GM18517 (cell line): ENCODE measurements around the gene ANKRD13C.

Experiments used
- ATAC-seq: cut with Tn5 transposase; IDR thresholded peaks from one replicate; pipeline ENCODE4 v1.9.1; 2021; ENCODE audit warnings: mild to moderate bottlenecking, moderate library complexity; ENCODE audit not compliant: unreplicated experiment

Gene ANKRD13C

DNA sequence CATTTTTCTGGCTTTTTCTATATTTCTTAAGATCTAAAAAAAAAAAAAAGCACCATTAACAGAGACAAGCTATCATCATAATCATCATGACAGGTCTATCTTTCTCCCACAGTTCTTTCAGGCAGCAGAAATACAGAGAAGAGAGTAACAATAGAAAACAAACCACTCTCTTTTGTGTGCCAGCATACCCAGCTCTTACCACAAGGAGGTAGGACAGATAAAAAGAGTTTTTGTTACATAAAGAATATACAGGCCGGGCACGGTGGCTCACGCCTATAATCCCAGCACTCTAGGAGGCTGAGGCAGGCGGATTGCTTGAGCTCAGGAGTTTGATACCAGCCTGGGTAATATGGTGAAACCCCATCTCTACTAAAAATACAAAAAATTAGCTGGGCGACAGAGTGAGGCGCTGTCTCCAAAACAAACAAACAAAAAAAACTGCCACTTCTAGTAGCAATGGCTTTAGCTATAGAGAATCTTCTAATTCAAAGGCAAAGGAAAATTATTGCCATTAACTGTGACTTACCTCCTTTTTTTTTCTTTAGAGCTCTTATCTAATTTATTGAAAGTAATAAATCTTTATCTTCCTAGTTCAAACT is 39.7 kb downstream of the ANKRD13C start:
- ATAC-seq: no peak

DNA sequence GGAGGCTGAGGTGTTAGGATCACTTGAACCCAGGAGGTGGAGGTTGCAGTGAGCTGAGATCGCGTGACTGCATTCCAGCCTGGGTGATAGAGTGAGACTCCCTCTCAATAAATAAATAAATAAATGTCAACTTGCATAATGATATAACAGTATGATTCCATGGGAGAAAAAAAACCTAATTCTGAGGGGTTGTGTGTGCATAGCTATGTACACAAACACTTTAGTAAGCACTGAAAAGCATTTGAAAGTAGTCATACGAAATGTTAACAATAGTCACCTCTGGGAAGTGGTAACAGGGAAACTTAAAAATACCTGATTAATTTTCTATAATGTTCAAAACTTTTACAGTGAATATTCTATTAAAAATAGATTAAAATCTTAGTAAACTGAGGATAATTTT is 43.2 kb downstream of the ANKRD13C start:
- ATAC-seq: no peak

DNA sequence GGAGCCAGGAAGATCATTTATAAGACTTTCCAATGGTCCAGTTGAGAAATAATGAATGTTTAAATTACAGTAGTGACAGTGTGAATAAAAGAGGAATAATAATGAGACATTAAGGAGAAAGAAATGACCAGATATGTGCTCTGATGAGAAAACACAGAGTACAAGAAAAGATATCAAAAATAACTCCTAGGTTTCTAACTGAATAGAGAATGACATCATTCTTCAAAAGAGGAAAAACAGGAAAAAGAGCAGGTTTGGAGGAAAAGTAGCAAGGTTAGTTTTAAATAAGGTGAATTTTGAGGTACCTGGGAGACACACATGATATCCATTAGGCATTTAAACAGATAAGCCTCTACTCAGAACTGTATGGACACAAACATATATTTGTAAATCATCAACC is 55.0 kb downstream of the ANKRD13C start:
- no peak for ATAC-seq

DNA sequence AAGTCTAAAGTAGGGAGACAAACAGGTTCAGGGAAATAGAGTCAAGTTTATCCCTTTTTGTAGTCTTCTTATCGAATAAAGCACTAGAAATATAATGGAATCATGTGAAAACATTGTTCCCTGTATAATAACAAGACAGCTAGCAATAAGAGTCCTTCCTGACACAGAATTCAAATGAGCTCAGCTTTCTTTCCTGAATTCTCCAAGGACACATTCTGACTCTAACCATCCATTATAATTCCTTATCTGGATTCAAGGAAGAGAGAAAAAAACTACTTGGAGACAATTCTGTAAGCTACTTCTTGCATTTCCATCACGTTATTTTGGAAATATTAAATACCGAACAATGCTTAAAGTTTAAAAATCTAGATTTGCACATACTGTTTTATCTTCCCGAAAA is 58.8 kb downstream of the ANKRD13C start:
- no peak for ATAC-seq

DNA sequence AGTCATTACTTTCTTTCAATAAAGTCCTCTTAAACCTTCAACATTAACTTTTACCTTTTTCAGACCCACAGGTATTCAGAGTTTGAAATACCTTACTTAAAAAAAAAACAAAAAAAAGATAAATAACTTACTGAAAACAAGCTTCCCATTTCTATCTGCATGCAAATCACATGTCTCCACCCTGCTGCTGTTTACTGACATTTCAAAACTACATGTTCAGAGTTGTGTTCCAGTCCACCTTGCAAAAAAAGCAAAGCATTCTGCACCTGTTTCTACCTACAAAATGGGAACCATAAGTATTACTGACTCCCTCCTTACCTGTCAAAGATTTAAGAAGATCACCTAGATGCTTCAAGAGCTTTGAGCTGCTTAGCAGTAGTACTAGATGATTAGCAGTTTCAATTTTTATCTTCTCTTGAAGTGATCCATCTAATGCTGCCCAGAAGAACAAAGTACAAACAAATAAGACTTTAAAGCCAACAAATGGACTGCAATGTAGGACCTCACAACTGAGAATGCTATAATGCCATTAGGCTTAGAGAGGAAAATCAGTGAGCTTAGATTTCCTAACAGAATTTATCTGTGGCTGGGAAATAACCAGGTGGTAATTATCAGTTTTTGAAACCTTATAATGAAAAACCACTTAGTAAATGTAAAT is 61.2 kb downstream of the ANKRD13C start:
- no peak for ATAC-seq

DNA sequence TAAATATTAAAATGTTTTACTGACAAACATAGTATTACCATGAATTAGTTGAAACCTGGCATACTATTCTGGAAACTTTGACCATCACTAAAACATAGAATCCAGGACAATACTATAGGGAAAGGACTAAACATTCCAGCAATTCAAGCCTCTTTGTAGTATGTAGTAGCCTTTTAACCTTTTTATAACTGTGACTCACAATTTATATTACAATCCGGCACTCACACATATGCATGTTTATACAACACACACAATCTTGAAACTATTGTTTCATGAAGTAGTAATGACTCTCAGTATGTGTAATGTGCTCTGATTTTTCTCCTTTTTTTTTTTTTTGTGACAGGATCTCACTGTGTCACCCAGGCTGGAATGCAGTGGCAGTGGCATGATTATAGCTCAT is 64.3 kb downstream of the ANKRD13C start:
- ATAC-seq: no peak

DNA sequence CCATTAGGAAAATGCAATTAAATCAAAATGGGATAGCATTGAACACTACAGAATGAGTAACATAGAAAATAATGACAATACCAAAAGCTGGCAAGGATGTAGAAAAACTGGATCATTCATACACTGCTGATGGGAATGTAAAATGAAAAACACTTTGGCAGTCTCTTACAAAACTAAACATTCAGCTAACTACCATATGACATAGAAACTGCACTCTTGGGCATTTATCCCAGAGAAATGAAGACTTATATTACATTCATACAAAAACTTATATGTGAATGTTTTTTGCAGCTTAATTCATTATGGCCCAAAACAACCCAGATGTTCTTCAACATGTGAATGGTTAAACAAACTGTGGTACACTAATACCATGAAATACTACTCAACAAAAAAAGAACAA is 66.4 kb downstream of the ANKRD13C start:
- ATAC-seq: no peak

DNA sequence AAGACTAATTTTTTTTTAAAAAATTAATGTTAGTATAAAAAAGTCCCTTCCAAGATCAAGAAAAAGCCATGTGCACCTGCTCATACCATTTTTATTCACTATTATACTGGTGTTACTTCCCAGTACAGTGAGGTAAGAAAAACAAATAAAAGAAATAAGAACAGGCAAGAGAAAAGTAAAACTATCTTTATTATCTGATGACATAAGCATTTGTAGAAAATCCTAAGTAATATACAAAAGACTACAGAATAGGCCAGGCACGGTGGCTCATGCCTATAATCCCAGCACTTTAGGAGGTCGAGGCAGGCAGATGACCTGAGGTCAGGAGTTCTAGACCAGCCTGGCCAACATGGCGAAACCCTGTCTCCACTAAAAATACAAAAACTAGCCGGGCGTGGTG is 68.1 kb downstream of the ANKRD13C start:
- no peak for ATAC-seq

DNA sequence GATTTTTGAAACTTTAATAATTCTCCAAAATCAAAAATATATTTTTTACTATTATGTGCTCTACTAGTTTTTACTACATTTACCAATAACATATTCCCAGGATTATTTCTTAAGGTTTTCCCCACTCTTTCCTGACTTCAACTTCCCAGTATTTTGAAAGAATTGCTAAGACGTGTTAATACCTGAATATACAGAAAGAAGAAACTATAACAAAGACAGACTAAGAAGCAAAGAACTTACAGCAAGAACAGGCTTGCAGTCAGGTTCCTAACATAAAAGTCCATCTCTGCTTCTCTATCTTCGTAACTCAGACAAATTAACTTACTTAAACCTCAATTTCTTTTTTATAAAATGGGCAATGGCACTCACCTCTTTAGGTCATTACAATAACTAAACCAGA is 70.2 kb downstream of the ANKRD13C start:
- no peak for ATAC-seq

DNA sequence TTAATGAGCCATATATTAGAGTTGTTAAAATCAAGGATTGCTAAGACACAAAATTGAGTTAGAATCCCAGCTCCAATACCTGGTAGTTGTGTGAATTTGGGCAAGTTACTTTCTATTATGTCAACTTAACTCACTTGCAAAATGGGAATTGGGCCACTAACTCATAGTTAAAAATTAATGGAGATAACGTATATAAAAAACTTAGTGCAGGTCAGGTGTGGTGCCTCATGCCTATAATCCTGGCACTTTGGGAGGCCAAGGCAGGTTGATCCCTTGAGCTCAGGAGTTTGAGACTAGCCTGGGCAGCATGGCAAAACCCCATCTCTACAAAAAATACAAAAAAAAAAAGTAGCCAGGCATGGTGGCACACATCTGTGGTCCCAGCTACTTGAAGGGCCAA is 75.8 kb downstream of the ANKRD13C start:
- no peak for ATAC-seq

DNA sequence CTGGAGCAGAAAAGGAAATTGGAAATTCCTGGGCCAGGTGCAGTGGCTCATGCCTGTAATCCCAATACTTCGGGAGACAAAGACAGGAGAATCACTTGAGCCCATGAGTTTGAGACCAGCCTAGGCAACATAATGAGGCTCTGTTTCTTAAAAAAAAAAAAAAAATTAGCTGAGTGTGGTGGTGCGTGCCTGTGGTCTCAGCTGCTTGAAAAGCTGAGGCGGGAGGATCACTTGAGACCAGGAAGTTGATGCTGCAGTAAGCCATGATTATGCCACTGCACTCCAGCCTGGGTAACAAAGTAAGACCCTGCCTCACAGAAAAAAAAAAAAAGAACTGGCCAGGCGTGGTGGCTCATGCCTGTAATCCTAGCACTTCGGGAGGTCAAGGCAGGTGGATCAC is 76.6 kb downstream of the ANKRD13C start:
- ATAC-seq: no peak

DNA sequence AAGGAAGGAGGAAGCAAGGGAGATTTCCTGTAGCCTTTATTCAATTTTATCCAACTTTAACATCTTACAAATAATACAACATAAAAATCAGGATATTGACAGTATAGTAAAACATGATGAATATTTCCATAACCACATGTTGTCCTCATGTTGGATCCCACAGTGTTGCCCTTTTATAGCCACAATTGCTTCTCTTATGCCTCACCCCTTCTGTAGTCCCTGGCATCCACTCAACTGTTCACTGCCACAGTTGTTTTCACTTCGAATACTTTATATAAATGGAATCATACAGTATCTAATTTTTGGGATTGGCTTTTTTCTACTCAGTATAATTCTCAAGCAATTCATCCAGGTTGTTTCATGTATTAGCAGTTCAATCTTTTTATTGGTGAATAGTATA is 88.6 kb downstream of the ANKRD13C start:
- no peak for ATAC-seq

DNA sequence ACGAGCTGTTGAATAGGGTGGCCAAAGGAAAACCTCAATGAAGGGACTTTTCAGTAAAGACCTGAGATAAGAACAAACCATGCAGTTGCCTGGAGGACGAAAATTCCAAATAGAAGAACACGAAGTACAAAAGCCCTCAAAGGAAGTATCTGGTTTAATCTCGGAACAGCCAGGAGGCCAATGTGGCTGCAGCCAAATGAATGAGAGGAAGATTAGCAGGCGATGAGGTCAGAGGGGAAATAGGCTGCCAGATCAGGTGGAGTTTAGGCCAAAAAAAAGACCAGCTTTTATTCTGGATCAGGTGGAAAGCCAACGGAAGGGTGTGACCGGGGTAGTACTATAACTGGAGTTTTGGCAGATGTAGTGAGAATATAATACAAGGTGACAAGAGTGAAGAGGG is 89.7 kb downstream of the ANKRD13C start:
- no peak for ATAC-seq

DNA sequence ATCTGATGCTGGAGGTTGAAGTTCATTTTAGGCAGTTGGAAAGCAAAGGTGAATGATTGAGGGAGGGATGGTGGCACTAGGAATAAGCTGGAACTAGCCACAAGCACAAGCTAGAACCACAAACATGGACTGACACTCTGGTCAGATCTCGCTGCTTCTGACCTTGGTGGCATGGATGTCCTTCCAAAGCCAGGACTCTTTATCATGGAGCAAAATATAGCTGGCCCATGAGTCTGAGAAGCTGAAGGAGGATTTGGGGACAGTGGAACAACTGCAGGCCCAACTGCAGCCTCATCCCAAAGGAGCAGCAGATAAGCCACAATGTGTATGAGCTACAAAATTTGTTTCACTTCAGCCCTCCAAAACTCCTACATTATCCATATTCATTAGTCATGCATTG is 97.9 kb downstream of the ANKRD13C start:
- no peak for ATAC-seq

DNA sequence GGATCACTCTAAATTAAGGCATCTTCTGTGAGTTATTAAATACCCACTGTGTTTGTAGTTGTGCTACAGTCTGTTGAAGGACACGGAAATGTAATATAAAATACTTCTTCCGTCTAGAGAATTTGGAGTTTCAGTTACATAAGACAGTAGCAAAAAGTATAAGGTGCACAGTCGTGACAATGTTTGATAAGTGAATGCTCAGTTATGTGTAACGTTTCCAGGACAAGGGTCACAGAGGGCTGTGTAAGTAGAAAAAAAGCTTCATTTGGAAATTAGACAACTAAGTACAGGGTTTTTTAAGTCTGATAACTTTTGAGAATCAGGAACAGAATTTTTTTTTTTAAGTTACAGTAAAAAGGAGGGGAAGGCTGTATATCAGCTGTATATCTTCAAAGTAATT is 105.8 kb downstream of the ANKRD13C start:
- ATAC-seq: no peak

DNA sequence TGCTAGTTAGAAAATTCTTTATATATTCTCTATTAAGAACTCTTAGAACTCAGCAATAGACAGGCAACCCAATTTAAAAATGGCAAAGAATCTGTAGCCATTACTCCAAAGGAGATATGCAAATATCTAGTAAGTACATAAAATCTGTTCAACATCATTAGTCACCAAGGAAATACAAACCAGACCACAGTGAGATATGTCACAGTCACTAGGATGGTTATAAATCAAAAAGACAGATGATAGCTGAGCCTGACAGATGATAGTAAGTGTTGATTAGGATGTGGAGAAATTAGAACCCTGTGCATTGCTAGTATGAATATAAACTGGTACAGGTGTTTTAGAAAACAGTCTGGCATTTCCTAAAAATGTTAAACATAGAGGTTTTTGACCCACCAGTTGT is 106.8 kb downstream of the ANKRD13C start:
- ATAC-seq: no peak

DNA sequence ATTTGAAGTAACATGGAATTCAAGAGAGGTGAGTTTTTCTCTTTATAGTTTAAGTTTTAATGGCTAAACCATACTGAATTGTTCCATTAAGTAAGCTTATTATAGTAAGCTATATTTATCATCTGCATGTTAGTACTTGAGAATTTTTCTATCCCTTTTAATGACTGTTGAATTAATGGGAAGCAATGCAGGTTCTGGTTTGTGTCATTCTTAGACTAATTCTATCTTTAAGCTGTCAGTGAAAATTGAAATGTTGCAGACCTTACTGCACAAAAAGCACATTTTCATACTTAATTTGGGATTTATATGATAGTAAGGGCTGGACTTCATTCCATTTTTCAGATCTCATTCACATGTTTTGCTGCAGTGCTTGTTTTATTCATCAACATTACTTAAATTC is 107.4 kb downstream of the ANKRD13C start:
- no peak for ATAC-seq

DNA sequence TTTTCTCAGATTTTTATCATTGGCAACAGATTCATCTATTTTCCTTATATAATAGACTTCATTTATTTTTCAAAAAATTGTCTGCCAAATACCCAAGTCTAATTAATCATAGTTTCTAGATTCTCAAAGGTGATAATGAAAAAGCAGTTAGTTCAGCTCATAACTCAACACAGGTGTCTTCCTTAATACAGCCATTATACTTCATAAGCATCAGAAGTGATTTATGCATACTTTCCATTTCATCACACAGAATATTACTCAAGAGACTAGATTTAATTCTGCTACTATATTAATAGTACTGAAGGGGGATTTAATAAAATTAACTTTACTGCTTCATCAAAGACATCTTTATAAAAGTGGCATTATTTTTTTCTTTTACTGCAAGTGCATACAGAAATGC is 114.6 kb downstream of the ANKRD13C start:
- no peak for ATAC-seq

DNA sequence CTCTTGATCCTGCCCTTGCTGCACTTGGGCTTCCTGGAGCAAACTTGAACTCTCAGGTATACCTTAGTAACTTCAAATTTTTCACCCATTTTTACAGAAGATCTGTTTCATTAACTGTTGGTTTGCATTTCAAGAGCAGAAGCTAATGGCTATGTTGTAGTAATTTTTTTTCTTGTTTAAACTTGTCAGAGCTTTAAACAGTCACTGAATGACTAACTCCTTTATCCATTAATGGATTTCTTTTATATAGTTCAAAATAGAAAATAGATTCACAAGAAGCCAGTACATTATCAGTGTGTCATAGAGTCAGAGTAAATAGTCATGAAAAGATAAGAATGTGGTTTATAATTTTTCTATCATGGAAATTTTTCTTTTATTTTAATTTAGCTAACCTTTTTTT is 119.8 kb downstream of the ANKRD13C start:
- no peak for ATAC-seq

DNA sequence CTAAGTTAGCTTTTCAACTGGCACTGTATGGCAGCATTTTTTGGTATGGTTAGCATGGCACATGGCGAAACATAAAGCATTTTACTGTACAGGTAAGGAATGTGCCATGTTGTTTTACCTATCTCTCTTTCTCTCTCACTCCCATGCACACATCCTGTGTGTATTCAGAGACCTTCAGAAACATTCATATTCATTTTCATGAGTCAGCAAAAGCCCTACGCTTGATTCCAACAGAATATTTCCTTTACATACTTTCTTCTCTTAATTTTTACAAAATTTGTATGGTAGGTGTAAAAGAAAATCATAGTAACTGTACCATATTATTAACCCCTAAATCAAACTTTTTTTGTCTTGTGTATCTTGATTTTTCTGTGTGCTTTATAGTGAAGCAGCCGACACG is 123.0 kb downstream of the ANKRD13C start:
- ATAC-seq: no peak

DNA sequence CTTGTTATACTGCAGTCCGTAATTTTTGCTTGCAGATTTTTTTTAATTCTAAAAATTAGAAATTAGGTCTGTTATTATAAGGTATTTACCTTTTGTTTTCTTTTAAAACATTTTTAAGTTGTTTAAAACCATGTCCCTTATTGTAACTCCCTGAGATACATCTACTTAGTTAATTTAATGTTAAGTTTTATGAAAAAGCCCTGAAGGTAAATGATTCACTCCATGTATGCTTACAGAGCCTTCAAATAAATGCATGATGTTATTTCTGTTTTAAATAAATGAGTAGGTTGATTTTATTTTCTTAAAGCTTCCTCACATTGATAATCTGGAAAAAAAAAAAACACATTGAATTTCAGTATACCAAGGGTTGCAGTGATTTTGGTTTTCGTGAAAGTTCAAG is 125.9 kb downstream of the ANKRD13C start:
- no peak for ATAC-seq

DNA sequence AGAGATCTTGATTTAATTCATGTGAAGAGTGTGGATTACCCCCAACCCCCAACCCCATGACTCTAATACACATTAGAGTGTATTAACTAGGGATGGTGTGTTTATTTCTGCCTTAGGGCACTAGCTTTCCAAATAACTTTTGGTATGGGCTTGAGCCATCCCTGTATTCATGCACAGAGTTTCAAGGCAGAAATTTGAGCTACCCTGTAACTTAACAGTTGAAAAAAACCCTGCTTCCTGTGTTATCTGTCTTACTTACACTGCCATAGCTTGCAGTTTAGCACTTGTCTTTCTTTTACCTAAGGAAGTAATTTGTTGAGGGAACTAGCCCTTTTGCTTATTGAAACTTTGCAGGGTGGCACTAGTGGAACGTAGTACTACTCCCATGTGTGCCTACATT is 127.1 kb downstream of the ANKRD13C start:
- ATAC-seq: peak; percentile 46

DNA sequence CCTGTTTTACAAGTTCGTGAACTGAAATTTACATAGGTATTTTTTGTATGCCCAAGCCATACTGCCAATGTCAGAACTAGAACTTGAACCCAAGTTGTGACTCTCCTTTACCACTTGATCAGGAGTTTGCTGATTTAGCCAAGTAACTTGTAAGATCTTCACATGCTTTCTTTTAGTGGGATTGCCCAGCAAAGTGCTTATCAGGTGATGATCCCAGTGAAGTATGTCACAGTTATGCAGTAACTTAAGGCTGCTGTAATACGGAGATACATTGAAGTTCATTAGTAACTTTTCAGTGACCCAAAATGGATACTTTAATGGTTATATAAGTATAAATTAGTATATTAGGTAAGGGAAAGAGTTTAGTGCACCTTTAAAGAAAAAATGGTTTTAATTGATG is 129.6 kb downstream of the ANKRD13C start:
- no peak for ATAC-seq
